Eye (tissue), 1 donor: ENCODE measurements around the gene CYB561A3.

Experiments used
- DNase-seq: peaks from one replicate; pipeline ENCODE4 v3.0.0-alpha.2; 2015

The CYB561A3 gene

DNA sequence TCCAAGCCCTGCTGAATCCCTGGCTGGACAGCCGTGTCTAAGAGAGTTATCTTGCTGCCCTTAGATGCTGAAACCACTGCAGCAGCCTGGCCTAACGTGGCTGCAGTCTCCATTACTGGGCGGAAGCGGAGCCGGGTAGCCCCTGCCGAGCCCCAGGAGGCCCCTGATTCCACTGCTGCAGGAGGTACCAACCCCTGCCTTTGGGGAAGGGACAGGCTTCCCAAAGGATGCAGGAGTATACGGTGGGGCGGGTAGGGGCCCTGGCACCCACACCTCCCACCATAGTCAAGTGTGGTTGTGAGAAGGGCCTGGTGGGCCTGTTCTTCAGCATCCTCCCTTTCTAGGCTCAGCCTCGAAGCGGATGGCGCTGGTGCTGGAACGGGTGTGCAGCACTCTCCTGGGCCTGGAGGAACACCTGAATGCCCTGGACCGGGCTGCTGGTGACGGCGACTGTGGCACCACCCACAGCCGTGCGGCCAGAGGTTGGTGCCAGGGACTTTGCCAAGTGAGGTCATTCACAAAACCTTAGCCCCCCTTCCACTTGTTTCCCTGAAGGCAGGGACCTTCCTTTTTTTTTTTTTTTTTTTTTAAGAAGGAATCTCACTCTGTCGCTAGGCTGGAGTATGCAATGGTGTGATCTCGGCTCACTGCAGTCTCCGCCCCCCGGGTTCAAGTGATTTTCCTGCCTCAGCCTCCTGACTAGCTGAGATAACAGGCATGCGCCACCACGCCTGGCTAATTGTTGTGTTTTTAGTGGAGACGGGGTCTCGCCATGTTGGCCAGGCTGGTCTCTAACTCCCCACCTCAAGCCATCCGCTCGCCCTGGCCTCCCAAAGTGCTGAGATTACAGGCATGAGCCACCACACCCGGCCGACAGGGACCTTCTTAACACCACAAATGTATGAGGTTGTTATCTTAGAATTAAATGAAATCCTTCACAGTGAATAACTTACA, 17.6 kb downstream of the CYB561A3 start:
- no peak for DNase-seq

DNA sequence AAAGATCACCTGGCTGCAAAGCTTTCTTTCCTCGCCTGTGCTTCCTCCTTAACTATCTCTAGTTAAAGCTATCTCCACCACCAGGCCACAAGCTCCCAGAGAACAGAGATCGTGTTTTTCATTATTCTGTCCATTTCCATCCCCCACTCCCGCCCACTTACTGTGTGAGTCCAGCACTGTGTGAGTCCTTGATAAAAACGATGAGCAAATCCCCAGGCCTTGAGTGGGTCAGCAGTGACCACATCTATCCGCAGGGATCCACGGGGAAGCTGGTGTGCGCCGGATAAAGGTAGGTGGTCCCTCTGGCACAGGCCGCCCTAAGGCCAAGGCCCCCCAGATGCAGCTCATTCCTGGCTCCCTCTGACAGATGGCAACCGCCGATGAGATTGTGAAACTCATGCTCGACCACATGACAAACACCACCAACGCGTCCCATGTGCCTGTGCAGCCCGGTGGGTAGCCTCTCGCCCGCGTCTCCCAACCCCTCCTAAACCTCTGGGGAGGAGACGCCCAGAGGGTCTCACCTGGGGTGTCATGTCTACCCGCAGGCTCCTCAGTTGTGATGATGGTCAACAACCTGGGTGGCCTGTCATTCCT, 19.4 kb downstream of the CYB561A3 start:
- no peak for DNase-seq

DNA sequence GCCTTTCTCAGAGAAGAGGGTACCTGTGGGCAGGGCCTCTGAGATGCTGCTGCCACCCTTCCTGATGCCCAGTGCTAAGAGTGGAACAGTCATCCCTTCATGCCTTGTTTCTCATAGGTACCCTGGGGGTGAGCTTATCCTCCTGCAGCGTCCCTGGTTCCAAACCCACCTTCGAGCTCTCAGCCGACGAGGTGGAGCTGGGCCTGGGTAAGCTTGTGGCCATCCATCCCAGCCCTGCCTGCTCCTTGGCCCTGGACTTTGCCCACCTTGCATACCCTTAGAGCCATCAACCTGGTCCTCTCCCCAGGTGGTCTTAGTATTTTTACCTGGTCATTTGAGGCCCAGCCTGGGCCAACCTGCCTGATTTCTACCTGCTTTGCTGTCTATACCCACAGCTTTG, 20.0 kb downstream of the CYB561A3 start:
- no peak for DNase-seq

DNA sequence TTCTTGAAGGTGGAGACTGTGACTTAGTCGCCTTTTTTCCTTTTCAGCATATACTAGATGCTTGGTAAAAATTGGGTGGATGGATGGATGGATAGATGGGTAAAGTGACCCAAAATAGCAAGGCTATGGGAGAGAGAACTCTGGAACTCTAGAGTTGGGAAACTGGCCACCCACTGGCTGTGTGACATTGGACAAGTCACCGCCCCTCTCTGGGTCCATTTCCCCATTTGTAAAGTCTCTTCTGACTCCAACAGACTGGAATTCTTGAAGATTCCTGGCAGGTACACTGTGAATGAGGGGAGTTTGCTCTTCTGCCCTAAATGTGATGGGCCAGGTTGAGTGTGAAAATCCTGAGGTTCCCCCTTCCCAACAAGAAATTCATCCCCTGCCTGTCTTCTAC, 20.7 kb downstream of the CYB561A3 start:
- DNase-seq, result no peak

DNA sequence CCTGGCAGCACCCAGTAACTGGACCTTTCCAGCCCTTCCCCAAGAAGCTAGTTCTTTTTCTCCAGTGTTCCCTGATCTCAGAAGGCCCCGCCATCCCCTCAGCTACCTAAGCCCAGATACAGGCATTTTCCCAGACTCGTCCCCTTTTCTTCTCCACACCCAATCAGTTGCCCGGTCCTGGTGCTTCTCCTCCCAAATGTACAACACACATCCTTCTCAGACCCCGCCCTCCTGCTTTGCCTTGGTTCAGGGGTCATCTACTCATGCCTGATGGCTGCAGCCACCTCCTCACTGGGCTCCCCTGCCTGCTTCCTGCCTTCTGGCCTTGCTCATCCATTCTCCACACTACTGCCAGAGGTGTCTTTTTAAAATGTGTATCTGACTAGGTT, 22.2 kb downstream of the CYB561A3 start:
- no peak for DNase-seq

DNA sequence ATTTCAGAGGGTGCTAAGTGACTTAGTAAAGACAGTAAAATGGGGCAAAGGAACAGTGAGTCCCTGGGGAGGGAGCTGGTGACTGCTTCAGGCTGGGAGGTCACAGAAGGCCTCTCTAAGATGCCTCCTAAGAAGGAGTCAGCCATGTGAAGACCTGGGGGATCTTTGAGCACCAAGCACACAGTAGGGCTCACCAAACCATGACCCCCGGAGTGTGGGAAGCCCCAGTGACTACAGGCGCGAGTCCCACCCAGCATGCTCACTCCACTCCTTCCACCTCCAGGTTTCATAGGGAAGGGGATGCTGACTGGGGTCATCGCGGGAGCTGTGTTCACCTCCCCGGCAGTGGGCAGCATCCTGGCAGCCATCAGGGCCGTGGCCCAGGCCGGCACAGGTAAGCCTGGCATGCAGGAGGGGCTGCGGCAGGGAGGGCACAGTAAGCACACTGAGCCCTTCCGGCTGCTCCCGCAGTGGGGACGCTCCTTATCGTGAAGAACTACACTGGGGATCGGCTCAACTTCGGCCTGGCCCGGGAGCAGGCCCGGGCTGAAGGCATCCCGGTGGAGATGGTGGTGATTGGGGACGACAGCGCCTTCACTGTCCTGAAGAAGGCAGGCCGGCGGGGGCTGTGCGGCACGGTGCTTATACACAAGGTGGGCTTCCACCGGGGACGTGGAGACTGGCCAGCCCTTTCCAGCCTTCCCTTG, 22.7 kb downstream of the CYB561A3 start:
- DNase-seq, result no peak

DNA sequence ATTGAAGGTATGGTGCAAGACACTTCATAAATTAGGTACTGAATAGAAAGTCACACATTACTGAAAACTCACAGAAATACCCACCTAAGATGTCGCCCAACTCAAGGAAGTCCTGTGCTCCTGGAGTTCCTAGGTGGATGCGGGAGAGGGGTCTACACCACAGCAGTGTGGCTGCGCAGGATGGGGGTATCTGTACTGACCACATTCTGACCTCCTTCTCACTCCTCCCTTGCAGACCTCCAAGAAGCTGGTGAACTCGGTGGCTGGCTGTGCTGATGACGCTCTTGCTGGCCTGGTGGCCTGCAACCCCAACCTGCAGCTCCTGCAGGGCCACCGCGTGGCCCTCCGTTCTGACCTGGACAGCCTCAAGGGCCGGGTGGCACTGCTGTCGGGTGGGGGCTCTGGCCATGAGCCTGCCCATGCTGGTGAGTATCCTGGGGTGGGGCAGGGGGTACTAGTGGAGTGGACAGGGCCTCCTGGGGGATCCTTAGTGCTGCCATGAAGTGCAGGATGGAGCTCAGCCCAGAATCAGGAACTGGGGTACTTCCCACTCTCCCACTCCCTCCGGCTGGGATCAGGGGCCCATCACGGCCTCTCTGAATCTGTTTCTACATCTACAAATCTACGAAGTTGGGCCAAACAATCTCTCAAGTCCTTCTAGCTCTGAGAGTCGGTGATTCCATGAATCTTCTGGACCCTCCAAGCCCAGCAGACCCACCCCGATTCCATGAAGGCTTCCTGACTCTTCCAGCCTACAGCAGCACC, 23.8 kb downstream of the CYB561A3 start:
- DNase-seq, result no peak

DNA sequence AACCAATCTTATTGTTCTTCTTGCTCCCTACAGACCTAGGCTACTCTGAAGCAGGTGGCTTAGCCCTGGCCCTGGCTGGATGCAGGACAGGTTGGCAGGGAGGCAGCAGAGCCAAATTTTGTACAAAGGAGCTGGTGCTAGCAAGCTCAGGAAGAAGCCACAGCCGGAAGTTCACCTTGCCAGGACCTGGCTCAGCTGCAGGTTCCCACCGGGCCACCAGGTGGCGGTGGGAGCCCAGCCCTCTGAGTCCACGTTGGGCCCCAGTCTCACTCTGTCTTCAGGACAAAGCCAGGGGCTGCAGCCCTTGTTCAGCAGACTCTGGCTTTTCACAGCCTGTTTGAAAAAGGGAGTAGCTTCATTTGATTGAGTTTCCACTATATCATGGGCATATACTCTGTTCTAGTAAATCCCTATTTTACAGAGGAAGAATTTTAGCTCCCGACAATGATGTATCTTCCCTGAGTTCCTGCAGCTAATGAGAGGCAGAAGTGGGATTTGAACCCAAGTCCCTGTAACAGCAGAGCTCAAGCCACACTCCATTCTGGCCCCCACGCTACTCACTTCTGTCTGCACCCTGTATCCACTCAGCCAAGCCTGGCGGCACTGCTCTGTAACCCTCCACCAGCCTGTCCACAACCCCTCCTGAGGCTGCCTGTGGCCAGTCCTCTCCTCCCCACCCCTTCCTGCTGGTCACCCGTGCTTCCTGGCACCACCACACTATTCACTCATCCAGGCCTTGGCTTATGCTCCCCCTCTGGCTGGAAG, 25.3 kb downstream of the CYB561A3 start:
- DNase-seq, result peak; percentile 91

DNA sequence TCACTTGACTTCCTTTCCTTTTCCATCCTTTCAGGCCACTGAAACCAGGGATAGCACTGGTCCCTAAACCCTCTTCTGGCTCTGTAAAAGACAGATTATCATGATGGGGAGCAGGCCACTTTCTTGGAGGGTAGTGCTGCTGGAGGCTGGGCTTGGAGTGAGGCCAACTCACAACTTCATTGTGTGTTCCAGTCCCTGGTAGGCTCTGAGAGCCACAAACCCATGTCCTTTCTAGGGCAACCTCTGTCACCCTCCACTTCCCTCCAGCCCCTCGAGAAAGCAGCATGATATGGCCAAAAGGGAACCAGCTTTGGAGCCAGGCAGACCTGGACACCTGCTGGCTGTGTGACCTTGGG, 26.3 kb downstream of the CYB561A3 start:
- no peak for DNase-seq

DNA sequence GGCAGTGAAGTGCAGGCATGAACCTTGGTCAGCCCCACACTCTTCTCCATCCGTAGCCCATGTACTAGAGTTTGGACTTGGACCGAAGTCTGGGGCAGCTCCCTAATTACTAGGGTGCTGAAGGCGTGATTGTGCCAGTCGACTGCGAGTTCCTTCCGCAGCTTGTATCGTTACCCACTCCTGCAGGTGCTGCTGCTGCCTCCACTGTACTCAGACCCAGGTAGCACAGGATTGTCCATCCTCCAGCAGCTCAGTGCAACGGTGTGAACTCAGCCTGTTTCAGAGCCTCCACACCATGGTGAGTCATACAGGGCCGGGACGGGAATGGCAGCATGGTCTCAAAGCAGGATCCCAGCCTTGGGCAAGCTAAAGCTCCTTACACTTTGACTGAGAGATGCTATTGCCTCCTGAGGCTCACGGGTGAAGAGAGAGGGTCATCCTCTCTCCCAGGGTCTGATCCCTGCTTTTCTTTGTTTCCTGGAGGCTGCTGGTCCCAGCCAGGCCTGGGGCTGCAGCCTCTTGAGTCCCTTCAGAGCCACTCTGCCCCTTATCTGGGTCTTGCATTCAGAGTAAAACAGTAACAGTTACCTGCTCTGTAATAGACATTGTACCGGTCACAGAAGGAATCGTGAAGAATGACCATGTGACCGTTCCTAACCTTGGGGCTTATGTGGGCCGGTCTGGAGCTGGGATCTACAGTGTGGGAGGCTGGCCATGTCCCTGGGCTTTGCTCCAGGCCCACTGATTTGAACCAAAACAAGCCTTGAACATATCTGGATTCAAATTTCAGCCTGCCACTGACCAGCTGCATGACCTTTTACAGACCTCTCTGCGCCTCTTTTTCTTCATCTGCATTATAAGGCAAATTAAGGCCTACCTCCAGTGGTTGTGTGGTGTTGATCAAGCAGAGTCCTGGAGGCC, 27.0 kb downstream of the CYB561A3 start:
- no peak for DNase-seq

DNA sequence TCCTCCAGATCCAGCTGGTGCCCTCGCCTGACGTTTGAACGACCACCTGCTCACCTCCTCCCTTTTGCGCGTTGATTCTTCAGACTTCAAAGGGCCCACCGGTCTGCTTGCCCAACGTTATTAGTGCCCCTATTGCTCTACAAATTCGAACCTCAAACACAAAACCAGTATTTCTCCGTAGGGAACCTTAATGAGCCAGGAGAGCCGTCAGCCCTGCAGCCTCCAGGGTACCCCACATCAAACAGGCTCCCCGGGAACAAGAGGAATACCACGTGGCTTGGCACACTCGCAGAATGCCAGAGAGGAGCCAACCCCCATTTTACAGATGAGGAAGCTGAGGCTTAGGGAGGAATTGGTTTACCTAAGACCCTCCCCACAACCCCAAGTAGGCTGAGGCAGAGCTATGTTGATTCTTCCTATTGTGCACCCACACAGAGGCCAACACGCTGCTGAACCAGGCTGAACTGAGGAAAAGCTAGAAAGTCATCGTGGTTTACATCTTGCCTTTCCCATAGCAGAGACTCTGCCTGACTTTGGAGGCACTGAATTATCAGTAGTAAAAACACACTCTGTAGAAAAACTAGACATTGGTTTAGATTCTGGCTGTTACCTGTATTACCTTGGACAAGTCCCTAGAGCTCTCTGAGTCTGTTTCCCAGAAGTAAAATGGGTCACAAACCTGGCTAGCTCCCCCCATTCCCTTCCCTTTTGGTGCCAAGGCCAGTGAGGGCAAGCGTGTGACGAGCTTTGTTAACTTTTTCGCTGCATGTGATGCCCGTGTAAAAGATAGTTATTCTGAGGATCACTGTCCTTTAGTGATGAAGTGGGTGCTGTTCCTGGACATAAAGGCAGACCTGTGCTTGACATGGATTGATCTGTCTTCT, 27.9 kb downstream of the CYB561A3 start:
- DNase-seq, result no peak

DNA sequence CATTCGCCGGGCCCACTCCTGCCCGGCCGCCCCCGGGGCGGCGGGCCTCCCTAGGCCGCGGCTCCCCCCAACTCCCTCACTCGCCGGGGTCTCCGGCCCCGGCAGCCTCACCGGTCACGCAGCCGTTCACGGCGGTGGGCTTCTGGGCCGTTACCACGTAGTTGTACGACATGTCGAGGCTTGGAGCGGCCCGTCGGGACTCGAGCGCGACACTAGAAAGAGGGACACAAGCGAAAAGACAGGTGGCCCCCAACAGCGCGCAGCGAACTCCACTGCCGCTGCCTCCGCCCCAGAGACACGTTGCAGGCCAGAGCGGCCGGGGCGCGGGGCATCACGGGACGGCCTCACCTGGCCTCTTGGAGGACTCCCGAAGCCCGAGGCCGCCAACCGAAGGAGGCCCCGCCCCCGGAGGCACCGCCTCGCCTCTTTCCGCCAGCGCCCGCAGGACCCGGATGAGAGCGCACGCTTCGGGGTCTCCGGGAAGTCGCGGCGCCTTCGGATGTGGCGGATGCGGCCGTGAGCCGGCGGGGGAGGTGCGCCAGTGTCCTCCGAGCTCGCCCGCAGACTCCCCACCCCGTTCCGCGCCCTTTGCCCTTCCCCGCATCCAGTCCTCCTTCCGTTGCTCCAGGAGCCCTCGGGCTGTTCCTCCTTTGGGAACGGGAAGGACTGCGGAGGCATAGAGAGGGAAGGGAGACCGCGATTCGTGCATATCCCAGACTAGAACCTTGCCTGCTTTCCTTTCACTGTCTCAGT, 28.7 kb downstream of the CYB561A3 start, which contains the start of the genes DDB1 and TKFC:
TSS of gene DDB1 (minus strand) at position 309 of the 753 bp plus-strand sequence. CDS start at position 172, 137 bp downstream.
TSS of gene TKFC (plus strand) at position 432 of the 753 bp plus-strand sequence. CDS start 1,501 bp downstream, outside the sequence.
- DNase-seq, result peak; percentile 98

DNA sequence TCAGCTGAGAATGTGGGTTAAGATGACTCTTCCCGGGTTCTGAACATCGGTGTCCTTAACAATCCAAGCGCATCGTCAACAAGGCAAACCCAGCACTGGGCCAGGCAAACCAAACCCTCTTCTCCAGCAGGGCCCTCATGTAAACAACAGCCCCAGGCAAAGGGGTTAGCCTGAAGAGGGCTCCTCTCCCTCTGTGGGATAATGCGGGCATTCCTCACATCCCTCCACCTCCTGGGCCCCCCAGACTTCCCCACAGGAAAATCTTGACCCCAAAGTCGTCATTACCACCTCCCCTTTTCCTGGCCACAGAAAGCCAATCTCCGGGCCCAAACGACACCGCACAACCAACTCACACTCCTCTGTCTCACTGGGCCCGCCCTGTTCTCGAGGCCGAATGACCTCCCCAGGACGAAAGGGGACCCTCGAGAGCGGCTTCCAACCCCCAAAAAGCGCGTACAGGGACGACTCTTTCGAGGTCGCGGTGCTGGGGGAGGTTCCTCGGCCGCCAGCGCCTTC, 29.3 kb downstream of the CYB561A3 start:
- no peak for DNase-seq

DNA sequence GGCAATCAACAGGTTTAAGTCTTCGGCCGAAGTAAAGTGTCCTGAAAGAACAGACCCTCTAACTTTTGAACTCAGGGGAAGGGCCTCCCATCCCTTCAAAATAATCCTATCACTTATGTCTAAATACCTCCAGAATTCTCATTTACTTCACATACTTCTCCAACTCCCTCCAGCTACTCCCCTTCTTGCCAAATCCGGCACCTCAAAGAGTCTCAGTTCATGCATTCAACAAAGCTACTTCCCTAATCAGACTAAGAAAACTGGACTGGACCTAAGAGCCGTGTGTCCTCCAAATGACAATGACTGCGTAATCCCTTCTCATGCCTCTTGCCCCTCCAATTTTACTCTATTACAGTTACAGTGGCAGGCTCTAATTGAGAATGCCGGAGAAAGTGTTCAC, 30.0 kb downstream of the CYB561A3 start:
- DNase-seq, result no peak

DNA sequence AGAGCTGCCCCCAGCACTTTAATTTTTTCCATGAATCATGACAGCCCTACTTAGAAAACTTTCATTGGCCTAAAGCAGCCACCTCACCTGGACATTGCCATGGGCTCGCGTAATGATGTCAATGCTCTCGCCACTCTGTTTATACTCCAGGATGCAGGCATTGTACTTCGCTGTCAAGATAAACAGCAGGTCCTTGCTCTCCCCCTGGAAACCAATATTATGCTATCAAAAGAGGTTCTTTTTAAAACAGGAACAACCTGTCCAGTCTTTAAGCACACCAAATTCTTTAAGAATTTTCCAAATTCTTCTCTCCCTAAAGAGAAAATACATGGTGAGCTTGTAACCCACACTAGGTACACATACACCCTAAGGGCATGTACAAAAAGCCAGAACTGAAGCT, 31.8 kb downstream of the CYB561A3 start:
- no peak for DNase-seq

DNA sequence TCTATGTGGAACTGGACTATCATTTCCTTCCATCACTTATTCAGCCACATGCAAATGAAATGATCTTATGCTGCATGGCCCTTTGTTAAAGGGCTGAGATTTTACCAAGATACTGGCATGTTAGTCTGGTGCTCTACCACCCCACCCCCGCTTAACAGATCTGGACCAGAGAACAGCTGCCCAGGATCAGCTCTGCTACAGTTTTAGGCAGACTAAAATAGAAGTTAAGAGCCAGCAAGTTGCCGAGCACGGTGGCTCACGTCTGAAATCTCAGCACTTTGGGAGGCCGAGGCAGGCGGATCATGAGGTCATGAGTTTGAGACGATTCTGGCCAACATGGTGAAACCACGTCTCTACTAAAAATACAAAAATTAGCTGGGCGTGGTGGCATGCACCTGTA, 33.3 kb downstream of the CYB561A3 start:
- DNase-seq, result no peak

DNA sequence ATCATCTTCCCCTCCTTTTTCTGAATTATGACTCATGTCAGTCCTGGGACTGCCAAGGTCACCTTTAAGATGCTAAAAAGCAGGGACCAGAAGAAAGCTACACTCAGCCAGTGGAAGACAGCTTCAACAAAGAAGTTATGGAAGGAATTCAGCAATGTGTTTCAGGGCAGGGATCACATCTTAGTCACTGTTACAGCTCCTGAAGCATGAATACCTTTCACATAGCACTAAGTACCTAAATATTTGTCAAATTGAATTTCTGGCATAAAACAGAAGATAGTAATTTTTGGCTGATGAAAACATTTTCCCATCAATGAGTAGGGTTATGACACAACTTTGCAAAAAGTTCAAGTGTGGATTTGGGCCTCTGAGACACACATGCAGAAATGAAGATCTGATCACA, 34.0 kb downstream of the CYB561A3 start:
- no peak for DNase-seq

DNA sequence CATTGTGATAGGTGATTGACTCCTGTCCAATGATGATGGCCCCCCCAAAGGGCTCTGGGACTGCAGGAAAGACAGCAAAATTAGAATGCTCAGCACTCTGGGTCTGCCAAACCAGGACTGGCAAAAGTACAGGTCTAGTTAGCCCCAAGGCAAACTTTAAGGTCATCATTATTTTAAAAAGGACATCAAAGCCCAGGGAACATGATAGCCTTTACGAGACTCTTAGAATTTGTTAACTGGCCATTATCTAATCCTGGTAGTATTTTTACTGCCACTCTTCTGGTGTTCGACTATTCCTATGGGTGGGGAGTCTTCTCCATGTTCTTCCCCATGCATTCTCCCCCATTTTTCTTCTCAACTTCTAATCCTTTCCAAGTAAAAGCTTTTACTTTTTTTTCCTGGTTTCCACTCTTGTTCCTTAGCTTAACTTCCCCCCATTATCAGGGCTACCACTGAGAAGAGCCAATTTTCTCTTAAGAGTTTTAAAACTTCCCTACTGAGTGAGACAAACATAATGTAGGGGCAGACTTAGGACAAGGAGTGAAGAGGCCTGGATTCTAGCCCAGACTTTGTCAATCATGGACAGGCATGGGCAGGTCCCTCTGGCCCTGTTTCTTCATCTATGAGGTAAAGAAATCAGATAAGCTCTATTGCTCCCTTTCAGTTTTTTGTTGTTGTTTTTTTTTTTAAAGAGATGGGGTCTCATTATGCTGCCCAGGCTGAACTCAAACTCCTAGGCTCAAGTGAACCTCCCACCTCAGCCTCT, 35.9 kb downstream of the CYB561A3 start:
- DNase-seq, result no peak
